NOMO-1 (cell line): ENCODE results near the gene UBE2J2.

Experiments
- DNase-seq, 2 experiments: peaks; one replicate each; lab custom pipeline; 2025; ENCODE audit not compliant: unreplicated experiment in 2 of 2; lab: John Stamatoyannopoulos, UW

The UBE2J2 gene

GRCh38 chr1:1242461-1243265 lies 31.0 kb downstream of the UBE2J2 start:
- DNase-seq = no peak

GRCh38 chr1:1241588-1242219 lies 31.9 kb downstream of the UBE2J2 start:
- DNase-seq = no peak

DNA sequence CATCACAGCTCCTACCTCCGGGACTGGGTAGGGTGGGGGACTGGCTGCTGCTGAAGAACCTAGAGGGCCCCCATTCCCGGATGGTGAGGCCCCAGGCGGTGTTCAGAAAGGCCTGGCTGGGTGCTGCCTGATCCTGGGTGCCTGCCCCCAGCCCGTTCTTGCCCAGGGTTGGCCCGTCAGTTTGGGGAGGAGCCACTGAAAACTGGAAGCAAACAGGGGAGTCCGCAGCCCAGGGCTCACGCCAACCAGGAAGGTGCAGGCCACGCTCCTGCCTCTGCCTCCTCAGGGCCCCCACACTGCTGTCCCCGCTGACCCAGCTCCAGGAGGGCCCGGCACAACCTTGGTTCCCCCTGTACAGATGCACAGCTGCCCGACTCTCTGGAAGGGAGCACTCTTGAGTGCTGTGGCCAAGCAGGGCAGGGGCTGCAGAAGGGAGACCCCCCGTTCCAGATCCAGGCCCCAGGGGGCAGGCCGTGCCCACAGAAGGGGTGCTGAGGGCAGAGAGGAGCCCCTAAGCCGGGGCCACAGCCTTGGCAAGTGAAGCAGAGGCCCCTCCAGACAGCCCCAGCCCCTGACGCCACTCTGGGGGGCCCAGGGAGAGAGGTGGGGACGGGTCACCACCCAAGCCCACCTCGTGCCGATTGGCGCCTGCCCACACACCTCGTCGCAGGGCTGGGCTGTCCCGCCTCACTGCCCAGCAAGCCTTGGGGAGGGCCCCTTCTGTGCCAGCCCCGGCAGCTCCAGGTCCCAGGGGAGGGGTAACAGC lies 32.6 kb downstream of the UBE2J2 start:
- no peak for DNase-seq

- DNase-seq = no peak
Measured at GRCh38 chr1:1240348-1240732, 33.3 kb downstream of the UBE2J2 start.

- no peak for DNase-seq
Measured at GRCh38 chr1:1239614-1240347, 33.9 kb downstream of the UBE2J2 start.

- no peak for DNase-seq
Measured at GRCh38 chr1:1239227-1239613, 34.4 kb downstream of the UBE2J2 start.

- no peak for DNase-seq
Measured at GRCh38 chr1:1238702-1239178, 34.9 kb downstream of the UBE2J2 start.

DNA sequence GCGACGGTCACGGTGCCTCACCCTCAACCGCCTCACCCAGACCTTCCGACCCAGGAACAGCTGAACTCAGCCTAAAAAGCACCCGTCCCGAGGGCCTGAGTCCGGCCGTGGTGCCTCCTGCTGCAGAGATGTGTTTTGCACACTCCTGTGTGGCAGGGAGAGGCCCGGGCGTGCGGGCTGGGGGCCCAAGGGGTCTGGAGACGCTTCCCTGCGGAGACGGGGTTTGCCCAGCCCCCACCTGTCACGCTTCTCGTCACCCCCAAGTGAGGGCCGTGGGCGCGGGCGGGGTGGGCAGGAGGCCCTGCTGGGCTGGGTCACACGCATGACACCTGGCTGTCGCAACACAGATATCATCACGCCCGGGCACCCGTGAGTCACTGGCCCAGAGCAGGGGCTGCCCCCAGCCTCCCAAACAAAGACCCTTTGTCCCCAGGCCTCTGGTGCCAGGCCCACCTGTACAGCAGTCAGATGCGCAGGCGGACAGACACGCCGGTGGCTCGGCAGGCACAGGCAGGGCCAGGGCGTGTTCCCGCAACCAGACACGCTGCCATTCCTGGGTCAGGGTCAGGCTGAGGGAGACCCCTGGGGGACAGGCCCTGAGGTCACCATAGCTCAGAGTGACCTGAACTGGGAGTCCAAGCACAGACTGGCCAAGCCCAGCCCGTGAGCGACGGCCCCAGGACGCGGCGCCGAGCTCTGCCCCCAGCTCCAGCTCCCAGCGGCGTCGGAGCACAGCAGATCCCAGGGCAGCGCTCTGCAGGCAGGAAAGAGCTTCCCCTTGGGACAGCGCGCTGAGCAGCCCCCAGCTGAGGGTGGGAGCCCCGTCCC lies 35.6 kb downstream of the UBE2J2 start:
- no peak for DNase-seq

DNA sequence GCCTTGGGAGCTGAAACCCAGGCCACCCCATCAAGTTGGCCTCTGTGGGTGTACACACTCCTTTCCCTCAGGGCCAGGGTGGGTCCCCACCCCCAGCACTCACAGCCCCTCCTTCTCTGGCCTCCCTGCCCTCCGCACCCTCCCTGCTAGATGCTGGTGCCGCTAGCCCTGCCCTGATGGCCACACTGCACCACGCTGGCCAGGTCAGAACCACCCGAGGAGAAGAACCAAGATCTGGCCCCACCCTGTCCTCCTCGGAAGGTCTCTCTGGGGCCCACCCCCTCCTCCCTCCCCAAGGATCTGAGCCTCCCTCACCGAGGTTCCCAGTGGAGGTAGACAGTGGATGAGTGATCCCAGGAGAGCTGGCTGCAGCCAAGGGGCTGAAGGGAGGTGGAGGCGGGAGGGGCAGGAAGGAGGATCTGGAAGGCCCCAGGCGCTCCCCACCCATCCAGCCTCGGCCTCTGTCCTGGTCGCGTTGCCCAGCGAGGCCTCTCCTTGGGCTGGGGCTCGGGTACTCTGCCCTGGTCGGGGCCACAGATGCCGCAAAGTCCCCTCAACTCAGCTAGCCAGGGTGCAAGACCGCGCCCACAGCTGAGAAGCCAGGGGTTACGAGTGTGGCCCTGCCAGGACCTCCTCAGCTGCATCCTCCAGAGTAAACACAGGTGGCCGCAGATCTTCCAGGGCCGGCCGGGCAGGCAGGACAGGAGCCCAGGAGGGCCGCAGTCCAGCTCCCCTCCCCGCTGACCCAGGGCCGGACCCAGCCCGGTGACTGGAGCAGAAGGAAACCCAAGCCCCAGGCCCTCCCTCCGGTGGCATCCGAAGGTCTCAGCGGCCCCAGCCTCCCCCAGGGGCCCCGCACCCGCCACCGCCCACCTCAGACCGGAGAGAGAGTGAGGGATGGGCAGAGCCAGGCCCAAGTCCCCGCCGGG lies 36.4 kb downstream of the UBE2J2 start:
- no peak for DNase-seq

DNA sequence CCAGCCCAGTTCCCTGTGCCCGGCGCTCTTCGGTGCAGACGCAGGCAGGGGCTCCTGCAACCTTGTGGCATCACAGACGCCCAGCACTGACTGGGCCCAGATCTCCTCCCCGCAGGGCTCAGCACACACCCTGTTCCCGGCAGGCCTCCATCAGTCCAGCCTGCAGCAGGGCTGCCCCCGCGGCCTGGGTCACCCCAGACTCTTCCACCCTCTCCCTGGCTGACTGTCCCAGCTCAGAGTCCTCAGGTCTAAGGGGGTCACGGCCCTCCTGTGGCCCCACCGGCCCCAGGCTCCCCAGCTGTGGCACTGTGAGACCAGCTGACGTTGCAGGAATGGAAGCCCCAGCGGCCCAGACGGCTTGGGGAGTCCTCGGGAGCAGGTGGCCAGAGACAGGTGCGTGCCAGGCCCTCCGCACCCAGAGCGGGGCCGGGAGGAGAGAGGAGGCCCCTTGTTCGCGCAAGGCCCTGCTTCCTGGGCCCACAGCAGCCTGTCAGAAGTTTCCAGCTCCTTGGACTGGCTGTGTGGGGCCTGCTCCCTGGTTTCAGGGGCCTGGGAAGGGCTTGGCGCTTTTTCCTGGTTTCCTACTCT lies 37.4 kb downstream of the UBE2J2 start:
- DNase-seq = no peak

DNA sequence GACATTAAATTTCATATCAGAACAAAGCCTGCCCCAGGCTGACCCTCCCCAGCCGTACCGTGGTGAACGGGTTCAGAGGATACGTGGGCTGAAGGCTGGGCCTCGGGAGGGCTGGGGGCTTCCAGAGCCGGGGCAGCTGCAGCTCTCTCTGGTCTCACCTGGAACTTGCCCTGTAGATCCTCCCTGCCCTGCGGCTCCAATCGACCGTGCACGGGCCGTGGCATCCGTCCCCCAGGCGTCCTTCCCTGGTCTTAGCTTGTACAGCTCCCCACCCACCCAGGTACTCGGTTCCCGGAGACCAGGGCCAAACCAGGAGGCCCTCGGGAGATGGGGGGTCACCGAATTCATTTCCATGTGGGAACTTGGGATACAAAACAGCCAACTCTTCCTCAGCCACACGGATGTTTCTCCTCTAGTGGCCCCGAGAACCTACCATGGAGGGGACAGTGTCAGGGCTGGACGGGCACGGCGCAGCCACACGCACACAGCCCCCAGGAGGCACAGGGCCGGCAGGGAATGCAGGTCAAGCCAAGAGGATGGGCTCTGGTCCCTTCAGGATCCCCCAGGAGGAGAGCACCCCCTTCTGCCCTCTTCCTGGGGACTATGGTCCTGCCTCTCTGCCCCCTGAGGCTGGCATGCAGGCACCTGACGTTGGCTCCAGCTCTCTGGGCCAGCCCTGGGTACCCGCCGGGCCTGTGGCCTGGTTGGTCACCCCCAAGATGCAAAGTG lies 38.5 kb downstream of the UBE2J2 start:
- no peak for DNase-seq

DNA sequence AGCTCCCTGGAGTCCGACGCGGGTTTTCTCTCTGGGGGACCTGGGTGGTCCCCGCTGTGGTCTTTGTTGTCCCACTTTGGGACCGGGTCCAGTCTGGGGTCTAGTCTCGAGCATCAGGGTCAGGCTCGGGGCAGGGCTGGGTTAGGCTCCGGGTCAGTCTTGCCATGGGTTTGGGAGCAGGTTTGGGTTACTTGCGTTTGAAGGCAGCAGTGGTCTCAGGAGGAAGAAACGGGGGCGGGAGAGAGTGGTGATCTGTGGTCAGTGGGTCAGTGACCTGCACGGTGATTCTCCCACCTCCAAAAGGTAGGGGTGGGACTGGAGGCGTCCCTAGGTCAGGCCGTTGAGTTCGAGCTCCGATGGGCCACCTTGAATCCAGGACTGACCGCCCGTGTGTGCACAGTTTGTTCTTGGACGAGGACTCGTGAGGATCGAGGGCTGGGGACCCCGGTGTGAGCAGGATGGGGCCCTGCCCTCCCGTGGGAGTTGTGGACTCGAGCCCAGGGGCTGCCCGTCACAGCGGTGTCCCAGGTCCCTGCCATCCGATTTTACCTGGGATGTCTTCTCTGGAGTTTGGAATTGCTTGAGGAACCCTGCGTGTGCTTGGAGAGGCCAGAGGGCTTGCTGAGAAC lies 39.4 kb downstream of the UBE2J2 start:
- no peak for DNase-seq

GRCh38 chr1:1233567-1233892 lies 40.1 kb downstream of the UBE2J2 start:
- DNase-seq = no peak

GRCh38 chr1:1232796-1233566 lies 40.7 kb downstream of the UBE2J2 start:
- no peak for DNase-seq

DNA sequence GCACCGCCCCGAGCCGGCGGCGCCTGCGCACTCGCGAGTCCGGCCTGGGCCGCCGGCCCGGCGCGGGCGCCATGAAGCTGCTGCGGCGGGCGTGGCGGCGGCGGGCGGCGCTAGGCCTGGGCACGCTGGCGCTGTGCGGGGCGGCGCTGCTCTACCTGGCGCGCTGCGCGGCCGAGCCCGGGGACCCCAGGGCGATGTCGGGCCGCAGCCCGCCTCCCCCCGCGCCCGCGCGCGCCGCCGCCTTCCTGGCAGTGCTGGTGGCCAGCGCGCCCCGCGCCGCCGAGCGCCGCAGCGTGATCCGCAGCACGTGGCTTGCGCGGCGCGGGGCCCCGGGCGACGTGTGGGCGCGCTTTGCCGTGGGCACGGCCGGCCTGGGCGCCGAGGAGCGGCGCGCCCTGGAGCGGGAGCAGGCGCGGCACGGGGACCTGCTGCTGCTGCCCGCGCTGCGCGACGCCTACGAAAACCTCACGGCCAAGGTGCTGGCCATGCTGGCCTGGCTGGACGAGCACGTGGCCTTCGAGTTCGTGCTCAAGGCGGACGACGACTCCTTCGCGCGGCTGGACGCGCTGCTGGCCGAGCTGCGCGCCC lies 41.4 kb downstream of the UBE2J2 start, which contains the start of gene B3GALT6:
Gene B3GALT6, plus strand, starts transcription at position 30 of the 588 bp plus-strand sequence. Its CDS starts 42 bp downstream, at position 72.
- no peak for DNase-seq
